ENCODE data around the gene ST3GAL6.

Gene ST3GAL6

DNA sequence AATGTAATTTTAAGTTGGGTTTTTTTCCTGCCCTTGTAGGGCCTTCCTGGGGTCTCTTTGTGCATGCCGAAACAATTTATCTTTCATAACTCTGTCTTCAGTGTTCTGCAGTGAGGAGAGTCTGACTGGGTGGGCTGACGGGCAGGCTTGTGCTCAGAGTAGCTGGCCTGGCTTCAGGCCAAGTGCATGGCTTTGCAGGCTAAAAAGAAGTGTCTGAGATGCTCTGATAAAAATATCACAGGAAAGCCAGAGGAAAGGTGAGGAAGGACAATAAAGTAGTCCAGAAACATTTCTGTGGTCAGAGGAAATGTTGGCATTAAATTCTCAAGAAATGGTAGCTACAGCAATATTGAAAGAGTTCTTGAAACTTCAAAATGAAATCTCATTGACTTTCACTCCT is 25.5 kb downstream of the ST3GAL6 start:
- TF ChIP-seq, protein P1, sequence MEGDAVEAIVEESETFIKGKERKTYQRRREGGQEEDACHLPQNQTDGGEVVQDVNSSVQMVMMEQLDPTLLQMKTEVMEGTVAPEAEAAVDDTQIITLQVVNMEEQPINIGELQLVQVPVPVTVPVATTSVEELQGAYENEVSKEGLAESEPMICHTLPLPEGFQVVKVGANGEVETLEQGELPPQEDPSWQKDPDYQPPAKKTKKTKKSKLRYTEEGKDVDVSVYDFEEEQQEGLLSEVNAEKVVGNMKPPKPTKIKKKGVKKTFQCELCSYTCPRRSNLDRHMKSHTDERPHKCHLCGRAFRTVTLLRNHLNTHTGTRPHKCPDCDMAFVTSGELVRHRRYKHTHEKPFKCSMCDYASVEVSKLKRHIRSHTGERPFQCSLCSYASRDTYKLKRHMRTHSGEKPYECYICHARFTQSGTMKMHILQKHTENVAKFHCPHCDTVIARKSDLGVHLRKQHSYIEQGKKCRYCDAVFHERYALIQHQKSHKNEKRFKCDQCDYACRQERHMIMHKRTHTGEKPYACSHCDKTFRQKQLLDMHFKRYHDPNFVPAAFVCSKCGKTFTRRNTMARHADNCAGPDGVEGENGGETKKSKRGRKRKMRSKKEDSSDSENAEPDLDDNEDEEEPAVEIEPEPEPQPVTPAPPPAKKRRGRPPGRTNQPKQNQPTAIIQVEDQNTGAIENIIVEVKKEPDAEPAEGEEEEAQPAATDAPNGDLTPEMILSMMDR (IDR thresholded peaks at IDR 0.05; ENCODE audit: low read depth, low read length): no peak
- no peak overlapping the region for H3K4me3 ChIP-seq (ENCODE audit: low read depth, low read length)

DNA sequence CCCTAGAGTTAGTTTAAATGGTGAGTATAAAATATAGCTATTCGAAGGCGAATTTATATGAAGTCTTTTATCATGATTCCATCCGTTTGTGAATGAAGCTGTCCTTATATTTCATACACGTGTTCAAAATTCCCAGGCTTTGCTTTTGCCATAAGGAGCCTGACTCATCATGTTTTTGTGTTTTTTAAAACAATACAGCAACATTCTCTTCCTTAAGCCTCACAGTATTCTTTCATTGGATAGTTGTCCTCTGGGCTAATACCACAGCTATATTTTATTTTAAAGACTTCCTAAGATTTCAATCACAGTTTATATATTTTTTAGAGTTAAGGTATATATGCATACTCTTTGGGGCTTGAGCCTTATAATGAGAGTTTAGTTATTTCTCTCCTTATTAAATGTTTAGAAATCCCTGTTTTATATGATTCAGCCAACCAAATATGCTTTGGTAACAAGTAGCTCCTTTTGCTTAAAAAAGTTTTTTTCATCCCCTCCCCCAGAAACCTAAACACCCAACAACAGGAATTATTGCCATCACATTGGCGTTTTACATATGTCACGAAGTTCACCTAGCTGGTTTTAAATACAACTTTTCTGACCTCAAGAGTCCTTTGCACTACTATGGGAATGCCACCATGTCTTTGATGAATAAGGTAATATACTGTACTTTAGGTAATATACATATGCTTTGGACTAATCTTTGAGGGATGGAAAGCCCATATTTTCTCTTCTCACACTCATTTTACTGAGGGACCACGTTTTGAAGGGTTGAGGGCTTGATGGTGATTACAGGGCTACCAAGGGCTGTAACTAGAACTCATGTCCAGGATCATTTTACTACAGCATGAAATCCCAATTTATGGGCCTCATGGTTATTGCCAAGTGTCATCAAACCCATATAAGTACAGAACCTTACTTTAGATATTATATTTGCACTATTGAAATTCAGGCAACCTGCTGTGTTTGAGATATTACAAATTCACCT is 28.5 kb downstream of the ST3GAL6 start:
- H3K4me3 ChIP-seq (ENCODE audit: low read depth, low read length): no peak overlapping the region
- TF ChIP-seq, protein P1 (IDR thresholded peaks at IDR 0.05; ENCODE audit: low read depth, low read length): no peak

DNA sequence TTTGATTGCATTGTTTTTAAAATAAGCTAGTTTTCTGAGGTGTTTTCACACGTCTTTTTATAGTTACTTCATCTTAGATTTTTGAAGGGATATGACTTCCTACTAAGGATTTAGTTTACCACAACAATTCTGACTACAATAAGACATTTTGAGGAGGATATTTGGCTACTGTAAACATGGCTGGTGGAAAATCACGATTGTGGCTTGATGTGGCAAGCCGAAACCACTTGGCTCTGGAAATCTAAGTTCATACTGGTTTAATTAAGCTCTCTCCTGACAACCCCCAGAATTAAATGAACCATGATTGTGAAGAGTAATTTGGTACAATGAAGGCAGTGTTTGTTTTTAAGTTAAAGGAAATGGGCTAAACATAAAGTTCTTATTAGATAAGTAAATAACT is 30.8 kb downstream of the ST3GAL6 start:
- TF ChIP-seq, protein P1 (IDR thresholded peaks at IDR 0.05; ENCODE audit: low read depth, low read length): no peak

DNA sequence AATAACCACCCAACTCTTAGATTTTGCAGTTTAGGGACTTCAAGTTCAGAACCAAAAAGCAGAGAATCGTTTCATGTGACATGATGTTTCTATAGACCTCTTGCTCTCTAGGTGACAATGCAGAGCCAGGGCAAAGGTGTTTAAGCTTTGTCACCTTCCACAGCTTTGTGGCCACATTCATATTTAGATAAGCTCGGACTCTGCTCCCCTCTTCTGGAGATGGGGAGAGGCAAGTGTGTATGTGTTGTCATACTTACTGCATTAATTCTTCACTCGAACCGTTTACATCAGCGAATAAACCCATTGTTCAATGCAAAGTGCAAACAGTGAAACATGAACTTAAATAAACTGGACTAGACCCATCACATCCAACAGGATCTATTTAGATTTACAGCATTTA is 33.2 kb downstream of the ST3GAL6 start:
- H3K4me3 ChIP-seq (ENCODE audit: low read depth, low read length): no peak overlapping the region
- TF ChIP-seq, protein P1 (IDR thresholded peaks at IDR 0.05; ENCODE audit: low read depth, low read length): no peak

More for the DNA sequence above, 30.8 kb downstream of the ST3GAL6 start:
- no peak overlapping the region for H3K4me3 ChIP-seq (ENCODE audit: low read depth, low read length)

DNA sequence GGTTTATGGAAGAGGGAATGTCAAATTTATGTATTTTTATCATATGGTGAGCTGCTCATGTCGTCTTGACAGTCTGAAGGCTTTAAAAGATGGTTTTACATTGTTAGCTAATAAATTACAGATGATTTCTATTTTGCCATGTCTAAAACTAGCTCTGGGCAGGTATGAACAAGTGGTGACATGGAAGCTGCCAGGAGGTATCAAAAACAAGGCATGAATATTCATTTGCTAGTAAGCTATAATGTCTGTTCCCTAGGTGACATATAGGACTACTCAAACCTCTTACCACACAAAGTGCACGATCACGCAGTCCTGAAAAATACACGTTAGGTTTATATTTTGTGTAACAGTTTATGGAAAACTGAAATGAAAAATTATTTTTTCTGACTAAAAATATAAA is 34.8 kb downstream of the ST3GAL6 start:
- TF ChIP-seq, protein P1 (IDR thresholded peaks at IDR 0.05; ENCODE audit: low read depth, low read length): no peak
- no peak overlapping the region for H3K4me3 ChIP-seq (ENCODE audit: low read depth, low read length)

DNA sequence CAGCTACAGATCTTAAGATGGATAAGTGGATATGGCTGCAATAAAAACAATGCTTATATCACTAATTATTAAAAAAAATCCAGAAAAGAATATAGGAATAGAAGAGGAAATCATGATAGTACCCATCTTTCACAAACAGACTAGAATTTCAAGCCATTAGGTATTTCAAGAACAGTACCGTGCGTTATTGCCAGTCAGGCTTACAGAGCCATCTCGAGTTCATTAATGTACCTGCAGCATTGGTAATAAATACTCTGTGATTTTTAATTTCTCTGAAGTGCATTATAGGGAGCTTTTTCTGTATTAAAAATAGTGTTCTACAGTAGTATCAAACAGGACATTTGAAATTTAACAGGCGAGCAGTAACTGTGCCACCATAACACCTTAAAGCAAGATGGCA is 35.7 kb downstream of the ST3GAL6 start:
- TF ChIP-seq, protein P1 (IDR thresholded peaks at IDR 0.05; ENCODE audit: low read depth, low read length): no peak

DNA sequence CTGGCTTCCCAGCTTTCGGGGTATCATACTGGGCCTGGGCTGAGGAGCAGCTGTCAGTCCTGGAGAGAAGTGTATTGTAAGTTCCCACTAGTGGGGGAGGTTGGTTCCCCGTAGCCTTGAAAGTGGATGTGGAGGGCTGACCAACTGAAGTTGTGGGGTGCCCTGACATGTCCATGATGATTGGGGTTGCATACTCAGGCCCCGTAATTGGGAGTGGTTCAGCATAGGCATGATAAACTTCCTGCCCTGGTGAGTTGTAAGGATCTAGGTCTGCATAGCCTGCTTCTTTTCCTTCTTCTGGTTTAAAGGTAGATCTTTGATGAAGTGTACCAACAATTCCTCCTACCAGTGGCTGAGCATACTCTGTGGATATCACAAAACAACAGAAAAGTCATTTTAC is 36.3 kb downstream of the ST3GAL6 start:
- TF ChIP-seq, protein P1 (IDR thresholded peaks at IDR 0.05; ENCODE audit: low read depth, low read length): no peak
- no peak overlapping the region for H3K4me3 ChIP-seq (ENCODE audit: low read depth, low read length)

More for the DNA sequence above, 35.7 kb downstream of the ST3GAL6 start:
- H3K4me3 ChIP-seq (ENCODE audit: low read depth, low read length): no peak overlapping the region
